NCI-H510A treated with DMSO at 0.1 percent for 48 hours (cell line): Measurements from ENCODE around the gene JPH2.
A peak's percentile ranks its signal among the peaks of the same experiment; 100 is the strongest.
"Not testable (repeated sequence)": the region's sequence is repeated elsewhere in the genome, so short reads cannot be mapped to it uniquely, and the experiment has no call there.

Experiments
- DNase-seq: peaks from one replicate; lab custom pipeline; 2025; lab: John Stamatoyannopoulos, UW

The JPH2 gene

GRCh38 chr20:44187054-44187771 lies at the start of gene JPH2:
JPH2 (minus strand) TSS chr20:44187188; CDS start chr20:44186705, 483 bp downstream.
- DNase-seq = no peak

DNA sequence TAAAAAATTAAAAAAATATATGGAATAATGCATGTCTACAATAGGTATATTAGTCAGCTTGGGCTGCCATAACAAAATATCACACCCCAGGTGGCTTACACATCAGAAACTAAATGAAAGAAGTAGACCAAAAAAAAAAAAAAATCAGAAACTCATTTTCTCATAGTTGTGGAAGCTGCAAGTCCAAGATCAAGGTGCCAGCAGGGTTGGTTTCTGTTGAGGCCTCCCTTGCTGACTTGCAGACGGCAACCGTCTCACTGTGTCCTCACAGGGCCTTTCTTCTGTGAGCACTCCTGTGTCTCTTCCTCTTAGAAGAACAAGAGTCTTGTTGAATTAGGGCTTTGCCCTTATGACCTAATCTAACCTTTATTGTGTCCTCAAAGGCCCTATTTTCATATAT lies 48.7 kb upstream of the JPH2 start:
- no peak for DNase-seq

DNA sequence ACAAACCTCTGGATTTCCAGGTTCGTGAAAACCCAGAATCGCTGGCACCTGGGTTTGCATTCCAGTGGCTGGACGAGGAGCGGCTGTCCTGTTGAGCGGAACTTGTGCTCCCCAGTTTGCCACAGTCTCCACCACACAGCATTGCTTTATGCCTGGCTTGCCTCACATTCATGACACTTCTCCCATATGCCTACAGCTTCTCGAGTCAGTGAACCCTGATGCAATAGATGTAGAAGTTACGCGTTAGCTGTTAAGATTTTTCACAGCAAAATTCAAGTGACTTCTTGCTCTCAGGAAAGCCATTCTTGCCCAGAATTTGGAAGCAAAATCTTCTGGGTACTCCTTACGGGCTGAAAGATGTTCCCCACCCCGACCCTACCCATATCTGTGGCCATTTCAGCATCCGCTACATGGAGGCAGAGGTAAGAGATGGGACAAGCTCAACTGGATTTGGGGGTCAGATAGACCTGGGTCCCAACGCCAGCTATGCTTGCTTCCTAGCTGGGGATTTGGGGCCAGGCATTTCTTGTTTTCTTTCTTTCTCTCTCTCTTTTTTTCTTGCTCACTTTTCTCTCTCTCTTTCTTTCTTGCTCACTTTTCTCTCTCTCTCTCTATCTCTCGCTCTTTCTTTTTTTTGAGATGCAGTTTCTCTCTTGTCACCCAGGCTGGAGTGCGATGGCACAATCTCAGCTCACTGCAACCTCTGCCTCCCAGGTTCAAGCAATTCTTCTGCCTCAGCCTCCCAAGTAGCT lies 47.8 kb upstream of the JPH2 start:
- no peak for DNase-seq

DNA sequence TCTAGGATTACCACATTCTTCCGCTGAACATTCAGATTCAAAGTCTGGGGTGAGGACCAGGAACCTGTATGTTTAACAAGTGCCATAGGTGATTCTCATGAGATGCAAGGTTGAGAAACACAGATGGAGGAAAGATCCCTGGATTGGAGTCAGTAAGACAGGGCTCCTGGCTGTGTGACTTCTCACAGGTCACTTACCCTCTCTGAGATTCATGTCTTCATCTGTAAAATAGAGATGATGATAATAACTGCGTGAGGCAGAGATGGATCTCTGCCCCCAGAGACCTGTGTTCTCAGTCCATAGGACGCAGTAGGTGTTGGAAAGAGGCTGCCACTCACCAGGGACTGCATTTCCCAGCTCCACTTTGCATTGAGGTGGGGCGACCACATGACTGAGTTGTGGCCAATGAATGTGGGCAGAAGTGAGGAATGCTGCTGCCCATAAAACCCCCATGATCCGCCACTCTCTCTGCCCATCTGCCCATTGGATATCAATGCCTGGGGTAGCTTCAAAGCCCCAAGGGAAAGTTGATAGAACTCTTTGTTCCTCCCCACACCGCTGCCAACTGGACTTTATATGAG lies 46.5 kb upstream of the JPH2 start:
- no peak for DNase-seq

DNA sequence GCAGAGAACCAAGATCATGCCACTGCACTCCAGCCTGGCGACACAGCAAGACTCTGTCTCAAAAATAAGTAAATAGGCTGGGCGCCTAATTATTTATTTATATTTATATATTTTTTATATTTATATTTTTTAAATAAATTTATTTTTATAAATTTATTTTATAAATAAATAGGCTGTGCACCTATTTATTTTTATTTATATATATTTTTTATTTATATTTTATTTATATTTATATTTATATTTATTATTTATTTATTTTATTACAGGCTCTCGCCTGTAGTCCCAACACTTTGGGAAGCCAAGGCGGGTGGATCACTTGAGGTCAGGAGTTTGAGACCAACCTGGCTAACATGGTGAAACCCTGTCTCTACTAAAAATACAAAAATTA lies 45.5 kb upstream of the JPH2 start:
- DNase-seq = not testable (repeated sequence)

DNA sequence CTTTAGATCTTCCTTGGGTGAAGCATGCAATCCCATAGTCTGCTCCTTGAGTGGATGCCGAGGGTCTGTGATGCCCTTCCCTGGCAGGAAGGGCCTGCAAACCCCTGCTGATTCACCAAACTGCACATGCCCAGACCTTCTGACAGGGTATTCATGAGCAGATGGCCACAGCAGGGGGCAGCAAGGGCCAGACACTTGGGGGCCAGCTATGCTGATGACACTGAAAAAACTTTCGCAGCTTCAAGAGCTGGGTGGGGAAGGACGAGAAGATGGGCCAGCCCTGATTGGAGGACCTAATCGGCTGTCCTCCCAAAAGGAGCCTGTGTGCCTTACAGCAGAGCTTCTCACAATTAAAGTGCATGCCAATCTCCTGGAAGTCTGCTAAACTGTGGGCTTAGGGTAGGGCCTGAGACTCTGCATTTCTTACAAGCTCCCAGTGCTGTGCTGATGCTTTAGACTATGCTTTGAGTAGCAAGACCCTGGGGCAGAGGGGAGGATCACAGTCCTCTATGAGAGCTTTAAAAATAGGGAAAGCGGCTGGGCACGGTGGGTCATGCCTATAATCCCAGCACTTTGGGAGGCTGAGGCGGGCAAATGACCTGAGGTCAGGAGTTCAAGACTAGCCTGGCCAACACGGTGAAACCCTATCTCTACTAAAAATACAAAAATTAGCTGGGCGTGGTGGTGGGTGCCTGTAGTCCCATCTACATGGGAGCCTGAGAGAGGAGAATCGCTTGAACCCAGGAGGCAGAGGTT lies 44.9 kb upstream of the JPH2 start:
- DNase-seq = no peak

DNA sequence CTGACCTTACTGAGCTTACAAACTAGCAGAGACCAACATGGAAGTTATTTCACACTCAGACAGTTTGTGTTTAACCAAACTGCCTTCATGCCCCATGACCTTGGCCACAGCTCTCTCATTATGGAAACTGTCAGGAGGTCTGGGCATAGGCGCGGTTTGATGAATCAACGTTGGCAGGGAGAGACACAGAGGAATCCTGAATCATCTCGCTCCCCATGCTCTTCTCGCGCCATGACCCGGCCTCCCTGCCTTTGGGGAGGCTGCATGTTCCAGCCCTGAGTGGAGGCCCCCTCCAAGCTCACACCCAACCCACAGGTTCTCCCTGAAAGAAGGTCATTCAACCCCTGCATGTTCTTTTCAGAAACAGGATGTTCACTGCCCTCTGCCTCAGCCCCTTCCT lies 44.2 kb upstream of the JPH2 start:
- no peak for DNase-seq

DNA sequence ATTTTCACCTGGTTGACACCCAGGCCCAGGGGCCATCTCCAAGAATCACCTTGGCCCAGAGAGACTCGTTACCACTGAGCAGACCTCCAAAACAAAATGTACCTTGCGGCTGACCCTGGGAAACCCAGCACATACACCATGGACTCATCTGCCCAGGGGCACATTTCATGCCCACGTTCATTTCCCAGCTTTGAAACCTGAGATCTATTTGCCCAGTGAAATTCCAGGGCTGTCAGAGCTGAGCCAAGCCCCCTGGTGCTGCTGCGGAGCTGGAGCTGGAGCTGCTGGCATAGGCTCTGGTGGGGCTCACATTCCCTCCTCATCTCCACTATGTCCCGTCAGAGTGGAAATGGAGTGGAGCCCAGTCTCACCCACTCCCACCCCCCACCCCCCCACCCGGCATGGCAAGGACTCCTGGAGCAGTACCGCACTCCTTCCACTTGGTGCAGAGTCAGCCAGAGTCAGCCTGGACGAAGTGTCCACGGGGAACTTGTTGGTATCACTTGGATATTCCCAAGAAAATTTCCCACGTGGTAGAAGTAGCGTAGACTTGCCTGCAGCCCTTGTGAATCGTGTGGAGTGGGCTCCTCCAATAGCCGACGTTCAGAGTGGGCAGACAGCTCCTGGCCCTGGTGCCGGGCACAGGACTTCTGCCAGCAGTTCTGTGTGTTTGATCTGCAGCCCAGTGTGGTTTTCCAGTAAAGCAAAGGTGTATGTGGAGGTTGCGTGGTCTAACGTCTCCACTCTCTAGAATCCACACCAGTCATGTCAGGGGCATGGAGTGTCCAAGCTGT lies 41.7 kb upstream of the JPH2 start:
- no peak for DNase-seq

DNA sequence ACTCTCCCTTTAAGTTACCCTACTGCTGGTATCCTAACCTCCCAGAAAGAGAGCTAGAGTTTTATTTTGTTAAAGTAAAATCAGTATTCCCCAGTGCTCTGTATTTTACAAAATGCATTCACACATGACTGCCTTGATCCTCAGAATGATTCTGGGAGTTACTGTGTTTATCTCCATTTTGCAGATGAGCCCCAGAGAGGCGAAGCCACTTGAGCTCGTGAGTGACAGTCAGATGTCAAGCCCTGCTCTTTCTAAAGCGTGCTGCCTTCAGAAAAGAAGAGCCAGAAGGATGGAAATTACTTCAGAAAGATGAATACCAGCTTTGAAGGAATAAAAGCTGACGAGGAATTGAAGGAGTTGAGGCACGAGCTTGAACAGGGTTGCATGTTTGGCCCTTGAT lies 37.6 kb upstream of the JPH2 start:
- DNase-seq = no peak

DNA sequence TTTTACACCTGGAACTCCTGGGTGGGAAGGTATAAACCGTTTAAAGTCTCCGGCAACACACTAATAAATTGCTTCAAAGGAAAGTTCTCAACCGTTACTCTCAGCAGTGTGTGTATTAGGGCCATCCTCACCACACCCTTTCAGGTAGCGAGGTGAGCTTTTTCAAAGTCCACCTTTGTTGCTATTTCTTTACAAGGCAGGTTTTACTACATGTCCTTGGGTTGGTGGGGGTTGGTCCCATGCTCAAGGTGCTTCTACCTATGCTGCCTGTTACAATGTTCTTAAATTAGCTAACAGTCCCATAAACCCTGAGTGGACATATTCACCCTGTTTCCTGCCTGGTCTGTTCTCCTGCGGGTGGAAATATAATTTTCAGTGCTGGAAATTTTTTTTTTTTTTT lies 36.7 kb upstream of the JPH2 start:
- no peak for DNase-seq

- DNase-seq = no peak
Observed at GRCh38 chr20:44222633-44223368, 35.8 kb upstream of the JPH2 start.

GRCh38 chr20:44222027-44222426 lies 35.0 kb upstream of the JPH2 start:
- DNase-seq = no peak

- no peak for DNase-seq
Observed at GRCh38 chr20:44221368-44221954, 34.5 kb upstream of the JPH2 start.

GRCh38 chr20:44219791-44220190 lies 32.8 kb upstream of the JPH2 start:
- DNase-seq = no peak

DNA sequence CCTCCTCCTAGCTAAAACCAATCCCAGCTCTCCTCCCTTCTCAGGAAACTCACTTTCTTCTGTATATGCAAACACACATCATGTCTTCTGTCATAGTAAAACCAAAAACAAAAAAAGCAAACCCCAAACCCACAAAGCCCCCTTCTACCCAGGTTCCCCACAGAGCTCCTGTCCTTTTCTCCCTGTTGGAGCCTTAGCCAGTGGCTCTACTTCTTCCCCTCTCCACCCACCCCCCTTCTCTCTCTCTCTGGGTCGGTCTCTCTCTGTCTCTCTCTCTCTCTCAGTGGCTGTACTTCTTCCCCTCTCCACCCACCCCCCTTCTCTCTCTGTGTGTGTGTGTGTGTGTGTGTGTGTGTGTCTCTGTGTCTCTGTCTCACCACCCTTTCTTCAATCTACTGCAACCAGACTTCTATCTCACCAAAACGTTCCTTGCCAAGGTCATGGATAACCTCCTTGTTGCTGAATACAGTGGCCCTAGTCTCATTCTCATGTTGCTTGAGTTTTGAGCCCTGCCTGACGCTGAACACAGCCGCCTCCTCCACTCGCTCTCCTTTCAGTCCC lies 32.3 kb upstream of the JPH2 start:
- no peak for DNase-seq

DNA sequence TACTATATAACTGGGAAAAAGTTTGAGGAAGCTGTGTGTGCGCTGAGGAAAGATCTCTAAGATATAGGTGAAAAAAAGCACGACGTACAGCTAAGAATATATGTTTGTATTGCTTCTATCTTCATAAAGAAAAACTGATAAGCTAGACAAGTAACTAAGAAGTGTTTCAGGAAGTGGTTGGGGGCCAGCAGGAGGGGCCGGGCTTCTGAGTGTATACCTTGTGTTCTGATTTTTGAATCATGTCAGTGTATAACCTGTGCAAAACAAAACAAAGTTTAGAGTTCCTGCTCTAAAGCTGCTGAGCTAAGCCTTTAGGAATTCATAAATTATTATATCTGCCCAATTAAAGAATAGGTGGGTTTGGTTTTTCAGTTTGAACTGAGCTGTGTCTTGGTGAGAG lies 31.5 kb upstream of the JPH2 start:
- no peak for DNase-seq

GRCh38 chr20:44217342-44218092 lies 30.5 kb upstream of the JPH2 start:
- DNase-seq = peak; percentile 79

DNA sequence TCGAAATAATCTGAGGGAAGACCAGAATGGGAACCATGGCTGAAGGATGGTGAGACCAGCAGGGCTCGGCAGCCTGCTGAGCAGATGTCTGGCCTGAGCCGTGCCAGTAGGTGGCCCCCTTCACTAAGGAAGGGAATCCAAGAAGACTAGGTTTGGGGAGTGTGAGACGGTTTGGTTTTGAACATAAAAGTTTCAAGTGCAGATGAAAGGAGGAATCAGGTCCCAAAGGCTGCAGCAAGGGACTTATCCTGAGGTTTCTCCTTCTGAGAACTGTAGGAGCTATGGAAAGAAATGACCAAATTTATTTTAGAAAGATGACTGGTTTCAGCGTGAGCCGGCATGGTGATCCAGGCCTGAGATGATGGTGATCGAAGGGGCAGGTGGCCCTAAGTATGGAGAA lies 28.1 kb upstream of the JPH2 start:
- peak; percentile 42 for DNase-seq

- DNase-seq = no peak
Observed at GRCh38 chr20:44212792-44213191, 25.8 kb upstream of the JPH2 start.
